KMS-11 (cell line): Measurements from ENCODE around the gene RBP7.

ENCODE experiments used
- H2AFZ ChIP-seq: fragments of 200-600 bp; sonication (generic); 2 replicates; pipeline ENCODE4 v1.6.1; 2016; ENCODE audit warnings: antibody characterized with exemption, mixed run types, low read depth
- H3K27ac ChIP-seq: fragments of 200-600 bp; sonication (generic); 2 replicates; pipeline ENCODE4 v1.6.1; 2016; ENCODE audit warnings: mild to moderate bottlenecking, mixed run types
- H3K27me3 ChIP-seq: fragments of 200-600 bp; sonication (generic); 2 replicates; pipeline ENCODE4 v1.6.1; 2017; ENCODE audit warnings: mild to moderate bottlenecking, low read depth, mixed run types, moderate library complexity; ENCODE audit not compliant: insufficient read depth
- H3K36me3 ChIP-seq: fragments of 200-600 bp; sonication (generic); 2 replicates; pipeline ENCODE4 v1.6.1; 2017; ENCODE audit warnings: mild to moderate bottlenecking, mixed run types; ENCODE audit not compliant: insufficient read depth
- H3K4me1 ChIP-seq: fragments of 200-600 bp; sonication (generic); 2 replicates; pipeline ENCODE4 v1.6.1; 2016; ENCODE audit warnings: mild to moderate bottlenecking, low read depth, mixed run types; ENCODE audit not compliant: poor library complexity, severe bottlenecking
- H3K4me2 ChIP-seq: fragments of 200-600 bp; sonication (generic); 2 replicates; pipeline ENCODE4 v1.7.0; 2016; ENCODE audit warnings: mild to moderate bottlenecking, mixed run types
- H3K4me3 ChIP-seq: fragments of 200-600 bp; sonication (generic); IDR thresholded peaks from 2 replicates; pipeline ENCODE4 v1.6.1; 2017; ENCODE audit warnings: low read depth, low read length, mixed read lengths; ENCODE audit not compliant: insufficient read depth
- H3K79me2 ChIP-seq: fragments of 200-600 bp; sonication (generic); 2 replicates; pipeline ENCODE4 v1.6.1; 2016; ENCODE audit warnings: low read depth, mixed run types; ENCODE audit not compliant: insufficient read depth
- H3K9ac ChIP-seq: fragments of 200-600 bp; sonication (generic); 2 replicates; pipeline ENCODE4 v1.6.1; 2016; ENCODE audit warnings: mild to moderate bottlenecking, mixed run types
- H4K20me1 ChIP-seq: fragments of 200-600 bp; sonication (generic); 2 replicates; pipeline ENCODE4 v1.6.1; 2016; ENCODE audit warnings: mild to moderate bottlenecking, mixed run types; ENCODE audit not compliant: insufficient read depth
- TF ChIP-seq, protein P1 (sequence below): fragments of 200-600 bp; sonication (generic); conservative IDR thresholded peaks from 2 replicates; pipeline ENCODE4 v1.6.1; 2017; ENCODE audit warnings: low read depth, mild to moderate bottlenecking, antibody characterized with exemption, low read length, moderate library complexity, mixed read lengths

The RBP7 gene

GRCh38 chr1:10060311-10061100 lies 63.5 kb downstream of the RBP7 start:
- Histone ChIP-seq H4K20me1 (0 out of 2 replicates have a peak, but pooled peaks cover 3% of the 10 kb centered on the region), H3K4me2 (no peak overlapping the region), H3K27me3 (no peaks in the 10 kb centered on the region), H3K4me1 (peaks cover 16% of the 10 kb centered on the region), H2AFZ (no peak overlapping the region), H3K27ac (no peak overlapping the region), H3K79me2 (peaks cover 47% of the 10 kb centered on the region), H3K9ac (no peak overlapping the region), H3K36me3 (no peaks in the 10 kb centered on the region), H3K4me3 (no peak overlapping the region)
- TF ChIP-seq, protein P1, sequence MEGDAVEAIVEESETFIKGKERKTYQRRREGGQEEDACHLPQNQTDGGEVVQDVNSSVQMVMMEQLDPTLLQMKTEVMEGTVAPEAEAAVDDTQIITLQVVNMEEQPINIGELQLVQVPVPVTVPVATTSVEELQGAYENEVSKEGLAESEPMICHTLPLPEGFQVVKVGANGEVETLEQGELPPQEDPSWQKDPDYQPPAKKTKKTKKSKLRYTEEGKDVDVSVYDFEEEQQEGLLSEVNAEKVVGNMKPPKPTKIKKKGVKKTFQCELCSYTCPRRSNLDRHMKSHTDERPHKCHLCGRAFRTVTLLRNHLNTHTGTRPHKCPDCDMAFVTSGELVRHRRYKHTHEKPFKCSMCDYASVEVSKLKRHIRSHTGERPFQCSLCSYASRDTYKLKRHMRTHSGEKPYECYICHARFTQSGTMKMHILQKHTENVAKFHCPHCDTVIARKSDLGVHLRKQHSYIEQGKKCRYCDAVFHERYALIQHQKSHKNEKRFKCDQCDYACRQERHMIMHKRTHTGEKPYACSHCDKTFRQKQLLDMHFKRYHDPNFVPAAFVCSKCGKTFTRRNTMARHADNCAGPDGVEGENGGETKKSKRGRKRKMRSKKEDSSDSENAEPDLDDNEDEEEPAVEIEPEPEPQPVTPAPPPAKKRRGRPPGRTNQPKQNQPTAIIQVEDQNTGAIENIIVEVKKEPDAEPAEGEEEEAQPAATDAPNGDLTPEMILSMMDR: no peak

DNA sequence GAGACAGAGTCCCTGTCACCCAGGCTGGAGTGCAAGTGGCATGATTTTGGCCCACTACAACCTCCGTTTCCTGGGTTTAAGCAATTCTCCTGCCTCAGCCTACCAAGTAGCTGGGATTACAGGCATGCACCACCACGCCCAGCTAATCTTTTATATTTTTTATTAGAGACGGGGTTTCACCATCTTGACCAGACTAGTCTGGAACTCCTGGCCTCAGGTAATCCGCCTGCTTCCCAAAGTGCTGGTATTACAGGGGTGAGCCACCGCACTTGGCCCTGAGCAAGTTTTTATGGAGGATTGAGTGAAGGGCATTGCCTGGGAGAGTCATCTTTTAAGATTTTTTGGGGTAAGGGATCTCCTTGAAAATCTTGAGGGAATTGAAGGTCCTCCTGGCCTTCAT lies 64.2 kb downstream of the RBP7 start:
- no peaks in the 10 kb centered on the region for H3K27me3 ChIP-seq
- no peak overlapping the region for H2AFZ ChIP-seq
- H3K4me3 ChIP-seq: no peak overlapping the region
- TF ChIP-seq, protein P1: no peak
- 0 out of 2 replicates have a peak, but pooled peaks cover 3% of the 10 kb centered on the region for H4K20me1 ChIP-seq
- peaks cover 39% of the 10 kb centered on the region for H3K79me2 ChIP-seq
- H3K9ac ChIP-seq: no peak overlapping the region
- H3K4me1 ChIP-seq: peaks cover 9% of the 10 kb centered on the region
- no peaks in the 10 kb centered on the region for H3K36me3 ChIP-seq
- H3K27ac ChIP-seq: no peak overlapping the region
- no peak overlapping the region for H3K4me2 ChIP-seq

- TF ChIP-seq, protein P1: no peak
- no peak overlapping the region for H3K4me2 ChIP-seq
- H3K4me1 ChIP-seq: peaks cover 5% of the 10 kb centered on the region
- H3K4me3 ChIP-seq: no peak overlapping the region
- no peak overlapping the region for H3K27ac ChIP-seq
- H3K27me3 ChIP-seq: no peaks in the 10 kb centered on the region
- H3K36me3 ChIP-seq: no peaks in the 10 kb centered on the region
- no peak overlapping the region for H2AFZ ChIP-seq
- no peak overlapping the region for H3K9ac ChIP-seq
- no peaks in the 10 kb centered on the region for H4K20me1 ChIP-seq
- peaks cover 22% of the 10 kb centered on the region; the same call in 1 of the 2 replicates for H3K79me2 ChIP-seq
Observed at GRCh38 chr1:10063878-10064277, 66.8 kb downstream of the RBP7 start.

DNA sequence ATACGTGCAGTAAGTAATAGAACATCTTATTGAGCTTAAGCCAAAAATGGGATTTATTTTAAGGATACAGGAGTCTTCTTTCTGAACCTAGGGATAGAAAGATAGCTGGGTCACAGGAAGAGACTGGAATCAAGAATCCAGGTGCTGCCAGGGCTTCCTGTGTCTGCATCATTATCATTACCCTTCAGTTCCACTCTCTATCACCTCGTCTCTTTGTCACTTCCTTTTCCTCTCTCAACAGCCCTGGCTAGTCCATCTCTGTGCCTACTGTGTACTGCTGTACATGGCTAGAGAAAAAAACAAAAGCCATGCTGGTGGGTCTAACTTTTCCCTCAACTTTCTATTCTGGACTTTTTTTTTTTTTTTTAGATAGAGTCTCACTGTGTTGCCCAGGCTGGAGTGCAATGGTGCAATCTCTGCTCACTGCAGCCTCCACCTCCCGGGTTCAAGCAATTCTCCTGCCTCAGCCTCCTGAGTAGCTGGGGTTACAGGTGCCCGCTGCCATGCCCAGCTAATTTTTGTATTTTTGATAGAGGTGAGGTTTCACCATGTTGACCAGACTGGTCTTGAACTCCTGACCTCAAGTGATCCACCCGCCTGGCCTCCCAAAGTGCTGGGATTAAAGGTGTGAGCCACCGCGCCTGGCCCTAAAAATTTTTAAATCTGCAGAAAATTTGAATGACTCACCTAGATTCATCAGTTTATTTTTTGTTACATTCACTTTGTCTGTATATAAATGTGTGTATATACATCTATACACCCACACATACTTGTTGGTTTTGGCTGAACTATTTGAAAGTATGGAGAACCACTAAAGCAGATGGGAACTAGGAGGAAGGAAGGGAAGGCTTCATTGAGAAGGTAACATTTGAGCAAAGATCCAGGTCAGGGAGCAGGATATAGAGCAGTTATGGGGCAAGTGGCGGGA lies 67.7 kb downstream of the RBP7 start:
- Histone ChIP-seq H2AFZ (no peak overlapping the region), H3K79me2 (peaks cover 14% of the 10 kb centered on the region; the same call in 1 of the 2 replicates), H3K9ac (no peak overlapping the region), H3K4me2 (no peak overlapping the region), H4K20me1 (no peaks in the 10 kb centered on the region), H3K36me3 (no peaks in the 10 kb centered on the region), H3K27me3 (no peaks in the 10 kb centered on the region), H3K4me1 (peaks cover 5% of the 10 kb centered on the region), H3K4me3 (no peak overlapping the region), H3K27ac (no peak overlapping the region)
- TF ChIP-seq, protein P1: no peak
